ENCODE measurements around the gene NF2.

The NF2 gene

DNA sequence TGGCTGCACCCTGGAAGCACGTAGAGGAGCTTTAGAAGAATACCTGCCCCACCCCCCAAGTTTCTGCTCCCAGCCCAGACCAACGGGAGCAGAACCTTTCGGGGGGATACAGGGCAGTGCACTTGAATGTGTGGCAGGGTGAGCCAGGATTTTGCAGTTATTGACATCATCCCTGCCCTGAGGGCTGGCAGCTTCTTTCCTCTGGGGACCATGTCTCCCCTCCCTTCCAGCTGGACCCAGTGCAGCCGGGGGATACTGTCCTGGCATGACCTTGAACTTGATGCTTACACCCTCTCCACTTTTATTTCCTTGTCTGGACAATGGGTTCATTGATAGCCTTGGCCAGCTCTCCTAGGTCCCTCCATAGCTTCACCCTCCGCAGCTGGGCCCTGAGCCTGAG is 112.3 kb downstream of the NF2 start:
- H3K4me3 ChIP-seq (ENCODE audit: low read depth, low read length), result no peak overlapping the region
- TF ChIP-seq, protein P1, sequence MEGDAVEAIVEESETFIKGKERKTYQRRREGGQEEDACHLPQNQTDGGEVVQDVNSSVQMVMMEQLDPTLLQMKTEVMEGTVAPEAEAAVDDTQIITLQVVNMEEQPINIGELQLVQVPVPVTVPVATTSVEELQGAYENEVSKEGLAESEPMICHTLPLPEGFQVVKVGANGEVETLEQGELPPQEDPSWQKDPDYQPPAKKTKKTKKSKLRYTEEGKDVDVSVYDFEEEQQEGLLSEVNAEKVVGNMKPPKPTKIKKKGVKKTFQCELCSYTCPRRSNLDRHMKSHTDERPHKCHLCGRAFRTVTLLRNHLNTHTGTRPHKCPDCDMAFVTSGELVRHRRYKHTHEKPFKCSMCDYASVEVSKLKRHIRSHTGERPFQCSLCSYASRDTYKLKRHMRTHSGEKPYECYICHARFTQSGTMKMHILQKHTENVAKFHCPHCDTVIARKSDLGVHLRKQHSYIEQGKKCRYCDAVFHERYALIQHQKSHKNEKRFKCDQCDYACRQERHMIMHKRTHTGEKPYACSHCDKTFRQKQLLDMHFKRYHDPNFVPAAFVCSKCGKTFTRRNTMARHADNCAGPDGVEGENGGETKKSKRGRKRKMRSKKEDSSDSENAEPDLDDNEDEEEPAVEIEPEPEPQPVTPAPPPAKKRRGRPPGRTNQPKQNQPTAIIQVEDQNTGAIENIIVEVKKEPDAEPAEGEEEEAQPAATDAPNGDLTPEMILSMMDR (IDR thresholded peaks at IDR 0.05; ENCODE audit: borderline replicate concordance, insufficient read depth, low read depth, low read length), result no peak

DNA sequence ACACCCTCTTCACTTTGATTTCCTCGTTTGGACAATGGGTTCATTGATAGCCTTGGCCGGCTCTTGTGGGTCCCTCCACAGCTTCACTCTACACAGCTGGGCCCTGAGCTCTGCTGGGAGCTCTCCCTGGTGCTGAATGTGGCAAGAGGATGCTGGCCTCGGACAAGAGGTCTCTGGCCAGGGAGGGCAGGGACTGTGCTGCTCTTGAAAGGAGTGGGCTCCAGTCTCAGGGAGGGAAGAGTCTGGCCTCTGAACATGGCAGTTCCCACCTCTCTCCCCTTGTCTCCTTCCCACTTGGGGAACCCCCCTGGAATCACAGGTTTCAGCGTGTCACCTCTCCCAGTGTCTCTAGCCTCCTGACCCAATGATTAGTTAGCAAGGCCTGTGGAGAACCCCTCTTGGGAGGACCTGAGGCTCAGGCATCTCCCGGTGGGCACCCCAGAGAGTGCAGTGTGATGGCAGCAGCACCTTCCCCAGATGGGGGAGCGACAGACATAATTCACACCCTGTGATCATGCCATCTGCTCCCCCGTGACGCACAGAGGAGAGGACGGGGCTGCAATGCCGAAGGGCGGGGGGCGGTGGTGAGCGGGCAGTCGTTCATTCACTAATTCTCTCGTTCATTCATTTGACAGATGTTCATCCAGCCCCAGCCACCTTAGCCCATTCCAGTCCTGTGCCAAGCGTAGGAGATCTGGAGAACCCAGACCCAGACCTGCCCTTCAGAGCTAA is 113.5 kb downstream of the NF2 start:
- TF ChIP-seq, protein P1 (IDR thresholded peaks at IDR 0.05; ENCODE audit: borderline replicate concordance, insufficient read depth, low read depth, low read length), result no peak
- H3K4me3 ChIP-seq (ENCODE audit: low read depth, low read length), result no peak overlapping the region

DNA sequence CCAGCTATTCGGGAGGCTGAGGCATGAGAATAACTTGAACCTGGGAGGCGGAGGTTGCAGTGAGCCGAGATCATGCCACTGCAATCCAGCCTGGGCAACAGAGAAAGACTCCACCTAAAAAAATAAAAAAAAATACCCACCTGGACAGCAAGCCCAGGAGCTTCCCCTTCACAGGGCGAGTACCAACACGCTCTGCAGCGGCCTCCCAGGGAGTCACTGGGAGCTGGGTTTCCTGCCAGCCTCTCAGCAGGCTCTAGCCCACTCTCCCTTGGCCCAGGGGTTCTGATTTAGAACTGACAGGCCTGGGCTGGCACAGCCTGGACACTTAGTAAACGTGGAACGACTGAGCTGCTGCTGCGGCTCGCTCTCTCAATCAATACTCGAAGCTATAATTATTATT is 114.4 kb downstream of the NF2 start:
- TF ChIP-seq, protein P1 (IDR thresholded peaks at IDR 0.05; ENCODE audit: borderline replicate concordance, insufficient read depth, low read depth, low read length), result no peak
- no peak overlapping the region for H3K4me3 ChIP-seq (ENCODE audit: low read depth, low read length)

- H3K4me3 ChIP-seq (ENCODE audit: low read depth, low read length), result no peak overlapping the region
- TF ChIP-seq, protein P1 (IDR thresholded peaks at IDR 0.05; ENCODE audit: borderline replicate concordance, insufficient read depth, low read depth, low read length), result no peak
These were observed 115.8 kb downstream of the NF2 start for GRCh38 chr22:29718949-29719898.

DNA sequence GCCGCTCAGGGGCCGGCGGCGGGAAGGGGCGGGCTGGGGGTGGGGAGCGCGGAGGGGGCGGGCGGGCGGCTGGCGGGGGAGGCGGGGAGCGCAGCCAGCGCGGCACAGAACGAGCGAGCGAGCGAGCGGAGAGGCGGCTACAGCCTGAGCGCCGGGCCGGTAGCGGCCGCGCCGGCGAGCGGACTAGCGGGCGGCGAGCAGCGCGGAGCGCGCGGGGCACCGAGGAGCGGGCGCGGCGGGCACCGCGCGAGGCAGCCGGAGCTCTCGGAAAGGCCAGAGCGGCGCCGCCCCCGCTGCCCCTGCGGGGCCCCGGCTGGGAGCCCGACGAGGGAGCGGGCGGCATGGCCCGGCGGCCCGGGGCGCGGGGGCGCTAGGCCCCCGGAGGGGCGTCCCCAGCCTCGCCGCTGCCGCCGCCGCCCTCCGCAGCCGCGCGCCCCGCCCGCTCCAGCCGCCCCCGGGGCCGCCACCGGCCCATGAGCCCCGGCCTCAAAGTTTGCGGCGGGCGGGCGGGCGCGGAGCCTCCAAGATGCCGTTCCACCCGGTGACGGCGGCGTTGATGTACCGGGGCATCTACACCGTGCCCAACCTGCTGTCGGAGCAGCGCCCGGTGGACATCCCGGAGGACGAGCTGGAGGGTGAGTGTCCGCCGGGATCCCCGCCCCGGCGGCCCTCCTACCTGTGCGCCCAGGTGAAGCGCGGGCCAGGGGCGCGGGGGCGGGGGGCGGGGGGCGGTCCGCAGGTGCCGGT is 116.6 kb downstream of the NF2 start, which contains the start of gene CABP7:
CABP7 (plus strand) TSS at position 105 of the 747 bp plus-strand sequence; CDS start at position 527, 422 bp downstream.
- no peak within 1 kb of the TSS for H3K4me3 ChIP-seq (ENCODE audit: low read depth, low read length)
- TF ChIP-seq, protein P1 (IDR thresholded peaks at IDR 0.05; ENCODE audit: borderline replicate concordance, insufficient read depth, low read depth, low read length), result no peak

- H3K4me3 ChIP-seq (ENCODE audit: low read depth, low read length), result no peak overlapping the region
These were observed 117.4 kb downstream of the NF2 start for GRCh38 chr22:29720811-29721323.

More at GRCh38 chr22:29720811-29721323, 117.4 kb downstream of the NF2 start:
- TF ChIP-seq, protein P1 (IDR thresholded peaks at IDR 0.05; ENCODE audit: borderline replicate concordance, insufficient read depth, low read depth, low read length), result no peak
